Measurements from ENCODE around the gene MVB12B. TPM values are rescaled to one million over a fixed set of nuclear protein-coding genes. Genes with fewer than 3 reads are reported as not detected.

MVB12B gene
- total RNA-seq, 1 experiment from 2014 or later = 9.4 TPM

- no peaks in the 10 kb centered on the region for H3K36me3 ChIP-seq (ENCODE audit: control insufficient read depth, insufficient read depth, low read length)
- ChIA-PET CTCF (no interaction called here), POLR2A (no interaction called here)
- H3K27me3 ChIP-seq (ENCODE audit: control insufficient read depth, insufficient read depth, low read length) = no peaks in the 10 kb centered on the region
- H3K27ac ChIP-seq (ENCODE audit: low read length) = no peak overlapping the region
- in situ Hi-C loops (cut with HindIII; ENCODE audit: low pct_unique_long_range_greater_than_20kb, low sequenced_read_pairs) = no loop called here
- no peak overlapping the region for H3K4me3 ChIP-seq (ENCODE audit: low read depth in 2 of 2, low read length in 2 of 2)
- BruUV-seq (replicated peaks) = no TSS peak
- ATAC-seq (peak; percentile 44), DNase-seq (ENCODE audit: low read depth, low spot score) (no peak)
- no peaks in the 10 kb centered on the region for H3K9me3 ChIP-seq (ENCODE audit: control insufficient read depth, insufficient read depth, low read depth, low read length)
- TF ChIP-seq POLR2AphosphoS5 (IDR thresholded peaks at IDR 0.05; ENCODE audit: low read depth, low read length) = no peak
- TF ChIP-seq REST (IDR thresholded peaks at IDR 0.05; ENCODE audit: insufficient read depth in 1 of 2, low read depth in 2 of 2, low read length in 1 of 2) = no peak
- no peak for TF ChIP-seq CTCF (IDR thresholded peaks at IDR 0.05)
- no peak for TF ChIP-seq TCF7L2 (IDR thresholded peaks at IDR 0.05; ENCODE audit: low read depth, low read length)
- TF ChIP-seq SIN3A (IDR thresholded peaks at IDR 0.05; ENCODE audit: borderline replicate concordance, insufficient read depth, low read depth, low read length) = no peak
- intact Hi-C loops (cut with micrococcal nuclease; ENCODE audit: unreplicated experiment) = no loop called here
- H3K4me1 ChIP-seq (ENCODE audit: control insufficient read depth, insufficient read depth, low read length) = peaks cover 37% of the 10 kb centered on the region
These were observed 44.6 kb downstream of the MVB12B start for GRCh38 chr9:126371007-126371870.

GRCh38 chr9:126372716-126373115 lies 46.1 kb downstream of the MVB12B start:
- Histone ChIP-seq H3K27ac (ENCODE audit: low read length) (peak overlapping the region; percentile 34; the same call in 1 of the 2 replicates), H3K4me1 (ENCODE audit: control insufficient read depth, insufficient read depth, low read length) (peaks cover 37% of the 10 kb centered on the region), H3K4me3 (ENCODE audit: low read depth in 2 of 2, low read length in 2 of 2) (no peak overlapping the region), H3K36me3 (ENCODE audit: control insufficient read depth, insufficient read depth, low read length) (no peaks in the 10 kb centered on the region), H3K27me3 (ENCODE audit: control insufficient read depth, insufficient read depth, low read length) (no peaks in the 10 kb centered on the region), H3K9me3 (ENCODE audit: control insufficient read depth, insufficient read depth, low read depth, low read length) (no peaks in the 10 kb centered on the region)
- no peak for ATAC-seq
- BruUV-seq (replicated peaks) = no TSS peak
- intact Hi-C loops (cut with micrococcal nuclease; ENCODE audit: unreplicated experiment) (no loop called here), in situ Hi-C loops (cut with HindIII; ENCODE audit: low pct_unique_long_range_greater_than_20kb, low sequenced_read_pairs) (no loop called here)
- ChIA-PET CTCF (no interaction called here), POLR2A (interaction anchor here (0.6 kb wide), 1 partner anchor 30 kb away, joined by 3 read pairs; no protein-coding TSS in a partner anchor)
- no peak for DNase-seq (ENCODE audit: low read depth, low spot score)
- no peak for TF ChIP-seq CTCF (IDR thresholded peaks at IDR 0.05)
- TF ChIP-seq REST (IDR thresholded peaks at IDR 0.05; ENCODE audit: insufficient read depth in 1 of 2, low read depth in 2 of 2, low read length in 1 of 2) = no peak
- TF ChIP-seq POLR2AphosphoS5 (IDR thresholded peaks at IDR 0.05; ENCODE audit: low read depth, low read length) = no peak
- TF ChIP-seq TCF7L2 (IDR thresholded peaks at IDR 0.05; ENCODE audit: low read depth, low read length) = no peak
- TF ChIP-seq SIN3A (IDR thresholded peaks at IDR 0.05; ENCODE audit: borderline replicate concordance, insufficient read depth, low read depth, low read length) = no peak
